ENCODE results near the gene SLX9.
"Not testable (repeated sequence)": the region's sequence is repeated elsewhere in the genome, so short reads cannot be mapped to it uniquely, and the experiment has no call there.

SLX9 gene

DNA sequence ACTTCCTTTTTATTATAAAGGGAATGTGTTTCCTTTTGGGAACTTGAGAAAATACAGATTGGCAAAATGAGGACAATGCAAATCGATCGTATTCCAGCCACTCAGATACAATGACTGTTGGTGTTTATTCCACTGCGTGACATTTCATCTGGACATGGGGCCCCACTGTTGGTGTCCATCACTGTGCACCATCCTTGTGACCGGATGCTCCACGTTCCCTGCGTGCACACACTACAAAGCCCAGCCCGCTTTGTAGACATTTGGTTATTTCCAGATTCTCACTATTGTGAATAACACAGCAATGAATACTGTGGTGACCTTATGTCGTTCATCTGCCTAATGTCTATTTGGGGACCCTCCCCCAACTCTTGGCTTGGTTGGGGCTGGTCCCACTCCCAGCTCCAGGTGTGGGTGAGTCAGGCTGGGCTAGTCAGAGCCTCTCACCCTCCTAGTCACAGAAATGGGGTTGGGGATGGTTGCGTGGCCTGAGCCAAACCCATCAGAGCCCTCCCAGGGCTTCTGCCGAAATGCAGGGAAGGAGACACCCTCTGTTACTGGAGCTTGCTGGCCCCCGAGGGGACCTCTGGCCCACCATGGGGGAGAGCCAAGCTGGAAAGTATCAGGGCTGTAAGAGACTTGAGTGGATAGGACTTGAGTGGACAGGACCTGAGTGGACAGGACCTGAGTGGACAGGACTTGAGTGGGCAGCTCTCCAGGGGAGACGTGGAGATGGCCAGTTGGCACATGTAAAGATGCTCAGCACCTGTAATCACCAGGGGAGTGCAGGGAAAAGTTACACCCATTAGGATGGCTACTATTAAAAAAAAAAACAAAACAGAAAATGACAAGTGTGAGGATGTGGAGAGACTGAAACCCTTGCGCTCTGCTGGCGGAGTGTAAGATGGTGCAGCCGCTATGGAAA lies 77.5 kb downstream of the SLX9 start:
- no peak for DNase-seq (ENCODE audit: low read depth, low spot score)

DNA sequence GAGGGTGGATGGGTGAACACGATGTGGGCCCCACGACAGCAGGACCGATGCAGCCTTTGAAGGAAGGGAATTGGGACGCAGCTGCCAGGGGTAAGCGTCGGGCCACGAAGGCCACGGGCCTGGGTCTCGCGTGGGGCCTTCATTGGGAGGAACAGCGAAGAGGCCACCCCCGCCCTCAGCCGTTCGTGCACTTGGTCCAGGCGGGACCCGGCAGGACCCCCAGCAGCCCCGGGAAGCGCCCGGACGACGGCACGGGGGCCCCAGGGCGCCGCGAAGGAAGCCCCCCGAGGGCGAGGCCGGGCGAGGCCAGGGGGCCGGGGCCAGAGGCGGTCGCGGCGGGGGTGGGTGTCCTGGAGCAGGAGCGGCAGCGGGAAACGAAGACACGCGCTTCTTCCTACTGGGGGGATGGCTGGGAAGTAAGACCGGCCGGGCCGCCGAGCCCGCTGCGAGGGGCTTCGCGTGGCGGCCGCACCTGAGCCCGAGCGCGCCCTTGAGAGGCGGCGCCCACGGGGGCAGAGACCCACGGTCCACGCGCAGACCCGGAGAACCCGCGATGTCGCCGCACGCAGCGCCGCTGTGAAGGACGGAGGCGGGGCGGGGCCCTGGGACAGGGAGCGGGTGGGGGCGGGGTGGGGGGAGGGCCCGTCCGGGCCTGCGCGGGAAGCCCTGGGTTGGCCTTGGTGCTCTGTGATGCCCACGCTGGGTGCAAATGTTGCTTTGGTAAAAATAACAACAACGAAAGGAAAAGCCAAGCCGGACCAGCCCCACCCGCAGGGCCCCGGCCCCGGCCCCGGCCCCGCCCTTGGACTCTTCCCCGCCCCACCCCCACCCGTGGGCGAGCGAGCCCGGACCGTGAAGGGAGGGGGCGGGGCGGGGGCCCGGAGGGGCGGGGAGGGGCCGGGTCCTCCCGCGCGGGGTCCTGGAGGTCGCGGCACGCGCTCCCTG lies 78.6 kb downstream of the SLX9 start:
- DNase-seq (ENCODE audit: low read depth, low spot score) = no peak

DNA sequence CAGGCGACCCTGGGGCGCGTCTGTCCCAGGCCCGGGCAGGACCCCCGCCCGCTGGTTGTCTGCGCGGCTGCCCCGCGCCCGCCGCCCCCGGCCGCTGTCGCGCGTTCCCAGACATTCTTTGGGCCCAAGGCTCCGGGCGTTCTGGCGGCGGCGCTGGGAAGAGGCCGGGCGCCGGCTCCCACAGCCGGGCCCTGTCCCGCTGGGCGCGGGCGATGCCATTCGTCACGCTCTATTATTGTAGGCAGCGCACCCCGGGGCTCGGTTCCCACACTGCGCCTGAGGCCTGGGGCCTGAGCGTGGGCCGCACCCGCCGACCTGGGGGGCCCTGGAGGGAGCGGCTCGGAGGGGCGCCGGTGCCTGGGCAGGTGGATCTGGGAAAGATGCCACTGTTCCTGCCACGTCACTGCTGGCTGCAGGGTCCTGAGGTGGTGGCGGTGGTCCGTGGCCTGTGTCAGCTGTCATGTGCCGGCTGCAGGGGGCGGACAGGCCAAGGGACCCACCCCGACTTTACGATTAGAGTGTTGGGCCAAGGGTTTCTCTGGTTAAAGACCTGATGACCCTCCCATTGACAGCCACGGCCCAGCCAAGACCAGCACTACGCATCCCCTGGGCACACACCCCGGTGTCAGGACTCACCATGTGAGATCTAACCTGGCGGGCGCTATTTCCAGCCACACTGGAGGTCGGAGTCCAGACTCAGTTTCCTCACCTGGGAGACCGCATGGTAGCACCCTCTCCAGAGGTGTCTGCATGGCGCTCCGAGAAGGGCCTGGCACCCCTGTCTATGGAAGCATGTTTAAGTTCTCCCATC lies 79.5 kb downstream of the SLX9 start:
- no peak for DNase-seq (ENCODE audit: low read depth, low spot score)

DNA sequence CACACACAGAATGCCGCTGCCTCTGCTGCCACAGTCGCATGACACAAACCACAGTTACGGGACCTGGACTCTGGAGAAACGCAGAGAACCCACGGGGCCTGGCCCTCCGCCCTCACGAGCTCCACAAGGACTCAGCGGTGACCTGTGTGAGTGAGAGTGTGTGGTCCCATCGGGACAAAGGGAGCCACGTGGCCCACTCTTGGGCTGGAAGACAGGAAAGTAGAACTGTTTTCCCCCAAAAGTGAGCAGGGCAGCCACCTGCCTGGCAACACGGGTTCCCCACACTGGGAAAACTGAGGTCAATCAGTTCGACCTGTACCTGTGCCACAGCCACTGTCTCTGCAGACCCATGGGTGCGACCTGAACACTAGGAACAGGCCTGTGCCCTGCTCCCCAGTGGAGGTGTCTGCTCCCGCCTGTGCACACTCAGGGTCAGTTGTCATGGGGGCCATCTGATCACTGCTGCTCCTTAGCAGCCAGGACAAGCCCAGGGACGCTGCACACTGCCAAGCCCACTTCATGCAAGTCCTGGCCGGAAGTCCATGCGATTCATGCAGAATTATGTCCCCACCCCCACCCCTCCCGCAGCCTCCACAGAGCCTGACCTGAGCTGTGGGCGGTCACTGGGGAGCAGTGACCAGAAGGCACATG lies 80.2 kb downstream of the SLX9 start:
- no peak for DNase-seq (ENCODE audit: low read depth, low spot score)

DNA sequence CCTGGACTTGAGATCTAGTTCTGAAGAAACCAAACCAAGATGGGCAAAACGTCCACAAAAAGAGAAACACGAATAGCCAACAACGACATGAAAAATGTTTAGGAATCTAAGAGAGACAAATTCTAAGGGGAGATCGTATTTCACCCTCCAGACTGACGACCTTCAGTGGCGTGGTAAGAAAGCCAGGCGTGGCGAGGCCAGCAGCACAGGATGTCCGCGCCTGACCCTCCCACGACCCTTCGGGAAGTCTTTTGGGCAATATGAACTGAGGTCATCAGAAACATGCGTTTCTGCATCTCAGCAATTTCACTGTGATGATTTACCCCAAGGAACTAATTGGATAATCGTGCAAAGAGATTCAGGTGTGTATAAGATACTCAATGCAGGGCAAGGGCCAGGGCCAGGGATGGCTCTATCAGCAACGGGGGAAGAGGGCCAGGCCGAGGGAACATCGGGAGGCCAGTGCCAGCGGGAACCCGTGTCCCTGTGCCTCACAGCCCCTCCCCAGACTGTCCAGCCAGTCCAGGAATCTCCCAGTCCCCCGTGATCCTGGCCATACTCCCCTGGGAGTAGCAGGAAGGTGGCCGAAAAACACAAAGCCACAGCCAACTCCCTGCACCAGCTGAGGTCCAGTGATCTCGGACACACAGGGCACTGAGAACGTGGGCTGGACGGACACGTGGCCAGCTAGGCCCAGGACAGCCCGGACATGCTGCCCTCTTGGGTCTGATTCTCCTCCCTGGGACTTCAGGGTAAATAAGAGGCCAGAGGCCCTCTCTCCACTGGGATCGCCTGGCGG lies 81.0 kb downstream of the SLX9 start:
- no peak for DNase-seq (ENCODE audit: low read depth, low spot score)

DNA sequence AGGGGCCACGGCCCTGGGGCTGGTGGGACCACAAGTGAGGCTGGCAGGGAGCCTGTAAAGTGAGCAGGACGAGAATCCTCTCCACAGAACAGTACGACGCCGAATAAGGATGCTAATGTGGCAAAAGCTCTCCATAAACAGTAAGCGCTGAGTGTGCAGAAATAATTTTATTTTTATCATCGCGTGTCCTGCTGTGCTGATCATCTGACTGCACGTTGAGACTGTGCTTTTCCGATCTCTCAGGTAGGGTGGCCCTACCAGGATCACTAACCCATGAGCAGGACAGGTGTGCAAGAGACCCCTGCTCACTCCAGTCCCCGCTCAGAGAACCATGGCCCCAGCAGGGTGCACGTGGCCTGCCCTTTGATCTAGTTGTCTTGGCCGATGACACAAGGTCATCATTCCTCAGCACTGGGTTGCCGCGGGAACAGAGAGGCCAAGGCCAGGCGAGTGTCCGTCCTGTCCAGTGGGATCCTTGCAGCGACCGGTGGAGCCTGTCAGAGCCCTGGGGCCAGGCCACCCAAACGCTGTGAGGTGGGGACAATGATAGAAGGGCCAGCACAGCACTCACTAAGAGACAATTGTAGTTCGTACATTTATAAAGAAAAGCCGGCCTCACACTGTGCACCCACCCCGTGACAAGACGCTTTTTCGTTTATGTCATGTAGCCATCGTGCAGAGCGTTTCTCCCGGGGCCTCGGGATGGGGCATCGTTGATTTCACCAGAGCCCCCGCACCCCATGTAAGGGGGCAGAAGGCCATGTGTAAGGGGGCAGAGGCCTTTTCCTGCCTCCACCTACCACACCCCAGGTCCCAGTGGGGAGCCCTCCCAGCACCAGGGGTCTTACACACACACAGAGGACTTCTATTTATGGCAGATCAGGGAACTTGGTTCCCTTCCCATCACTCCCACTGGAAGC lies 81.9 kb downstream of the SLX9 start:
- no peak for DNase-seq (ENCODE audit: low read depth, low spot score)

DNA sequence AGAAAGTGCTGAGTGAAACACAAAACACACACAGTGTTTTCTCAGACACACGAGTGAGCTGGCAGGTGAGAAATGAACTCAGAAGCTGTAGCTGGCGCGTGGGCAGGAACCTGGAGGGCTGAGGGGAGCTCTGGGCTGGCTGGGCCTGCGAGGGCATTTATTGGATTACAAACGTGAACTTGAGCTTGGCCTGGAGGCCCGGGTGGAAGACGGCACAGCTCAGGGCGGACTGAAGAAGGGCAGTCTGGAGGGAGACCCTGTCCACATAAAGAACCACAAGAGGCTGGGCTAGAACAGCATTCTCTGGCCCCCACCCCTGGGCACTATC lies 82.5 kb downstream of the SLX9 start:
- no peak for DNase-seq (ENCODE audit: low read depth, low spot score)

DNA sequence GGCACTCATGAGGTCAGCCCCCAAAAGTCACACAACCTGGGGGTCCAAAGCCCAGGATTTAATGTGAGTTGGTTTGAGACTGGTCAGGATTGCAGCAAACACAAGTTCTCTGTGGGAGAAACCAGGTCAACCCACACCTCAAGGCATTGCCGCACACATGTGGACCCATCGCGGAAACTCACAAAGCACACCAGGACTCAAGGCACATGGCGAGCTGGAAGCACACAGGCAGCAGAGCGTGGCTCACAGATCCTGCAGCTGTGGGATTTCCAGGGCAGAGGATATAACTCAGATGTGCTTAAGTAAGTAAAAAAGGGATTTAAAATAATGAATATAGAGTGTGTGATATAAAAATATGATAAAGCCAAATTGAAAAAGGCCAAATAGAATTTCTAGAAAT lies 82.9 kb downstream of the SLX9 start:
- DNase-seq (ENCODE audit: low read depth, low spot score) = no peak

DNA sequence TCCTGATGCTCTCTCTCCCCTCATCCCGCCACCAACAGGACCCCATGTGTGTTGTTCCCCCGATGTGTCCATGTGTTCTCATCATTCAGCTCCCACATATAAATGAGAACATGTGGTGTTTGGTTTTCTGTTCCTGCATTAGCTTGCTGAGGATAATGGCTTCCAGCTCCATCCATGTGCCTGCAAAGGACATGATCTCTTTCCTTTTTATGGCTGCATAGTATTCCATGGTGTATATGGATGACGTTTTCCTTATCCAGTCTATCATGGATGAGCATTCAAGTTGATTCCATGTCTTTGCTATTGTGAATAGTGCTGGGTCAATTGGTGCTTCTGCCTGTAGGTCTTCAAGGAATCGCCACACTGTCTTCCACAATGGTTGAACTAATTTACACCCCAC lies 84.7 kb downstream of the SLX9 start:
- not testable (repeated sequence) for DNase-seq (ENCODE audit: low read depth, low spot score)

DNA sequence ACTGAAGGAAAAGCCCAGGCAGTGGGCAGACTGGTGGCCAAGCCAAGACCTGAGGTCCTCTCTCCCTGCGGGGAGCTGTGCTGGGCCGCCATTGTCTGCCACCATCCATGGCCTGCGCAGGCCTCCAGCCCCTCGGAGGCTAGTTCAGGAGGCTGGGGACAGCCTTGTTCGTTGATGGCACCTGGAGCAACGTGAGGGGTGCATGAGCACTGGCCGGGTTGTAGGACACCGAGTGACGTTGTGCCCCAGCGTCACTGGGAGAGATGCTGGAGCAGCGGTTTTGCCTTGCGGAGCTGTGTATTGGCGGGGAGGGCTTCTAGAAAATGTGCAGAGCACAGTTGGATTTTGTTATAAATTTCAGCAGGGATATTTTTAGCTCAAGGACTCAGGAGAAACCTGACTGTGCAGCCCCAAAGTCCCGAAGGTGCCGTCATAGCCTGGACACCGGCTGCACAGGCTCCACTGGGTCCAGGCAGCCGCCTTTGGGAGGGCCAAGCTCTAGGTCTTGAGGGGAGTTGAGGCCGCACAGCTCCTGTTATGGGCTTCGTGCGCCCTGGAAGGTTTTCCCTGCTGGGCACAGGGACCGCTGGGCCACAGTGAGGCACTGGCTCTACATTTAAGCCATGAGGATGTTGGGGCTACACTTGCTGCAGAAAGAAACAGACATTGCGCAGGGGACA lies 86.4 kb downstream of the SLX9 start:
- no peak for DNase-seq (ENCODE audit: low read depth, low spot score)
